IMR-90 (cell line): ENCODE data around the gene ZKSCAN1. TPM values are rescaled to one million over a fixed set of nuclear protein-coding genes. Genes with fewer than 3 reads are reported as not detected.

Experiments used
- ATAC-seq: fragments of 200-7000 bp; cut with Tn5 transposase; 2 replicates; pipeline ENCODE4 v1.9.1; 2020; ENCODE audit warnings: low read depth, mild to moderate bottlenecking, moderate library complexity
- BruUV-seq: library from RNA; stranded (reverse); fragments of 400-500 nt; replicated peaks from 2 replicates; lab custom pipeline; 2021; lab: Mats Ljungman, UMichigan
- CTCF ChIA-PET: fragments of 300-600 bp; formaldehyde crosslinking; extraction: SDS; loops from one replicate; lab custom pipeline; 2021; ENCODE audit warnings: antibody characterized with exemption; lab: Yijun Ruan, JAX
- POLR2A ChIA-PET: fragments of 300-600 bp; sonication (Branson Sonifier 250); formaldehyde crosslinking; loops from one replicate; lab custom pipeline; 2022; ENCODE audit warnings: antibody characterized with exemption; ENCODE audit not compliant: unreplicated experiment; lab: Charles Lee
- DNase-seq: peaks from one replicate; pipeline ENCODE4 v3.0.0; 2013
- H2AFZ ChIP-seq: replicated peaks from 2 replicates; pipeline ENCODE3; 2013; ENCODE audit warnings: low read length, mild to moderate bottlenecking; ENCODE audit not compliant: poor library complexity
- H2AK5ac ChIP-seq: 2 replicates; pipeline ENCODE4 v1.6.1; 2013; ENCODE audit warnings: low read depth, low read length, inconsistent platforms
- H2AK9ac ChIP-seq: replicated peaks from 2 replicates; pipeline ENCODE3; 2013; ENCODE audit warnings: mild to moderate bottlenecking, low read depth, low read length, moderate library complexity; ENCODE audit not compliant: poor library complexity
- H2BK120ac ChIP-seq: 2 replicates; pipeline ENCODE4 v1.6.1; 2013; ENCODE audit warnings: low read depth, low read length, inconsistent platforms
- H2BK15ac ChIP-seq: 3 replicates; pipeline ENCODE4 v1.6.1; 2013; ENCODE audit warnings: low read depth, low read length, inconsistent platforms
- H2BK20ac ChIP-seq: 2 replicates; pipeline ENCODE4 v1.6.1; 2013; ENCODE audit warnings: low read depth, mild to moderate bottlenecking, inconsistent platforms, low read length, moderate library complexity
- H2BK5ac ChIP-seq: 2 replicates; pipeline ENCODE4 v1.6.1; 2013; ENCODE audit warnings: mild to moderate bottlenecking, low read depth, low read length, inconsistent platforms; ENCODE audit not compliant: poor library complexity, severe bottlenecking
- H3K14ac ChIP-seq: replicated peaks from 2 replicates; pipeline ENCODE4 v1.6.1; 2013; ENCODE audit warnings: low read depth, low read length, inconsistent platforms
- H3K18ac ChIP-seq: 2 replicates; pipeline ENCODE4 v1.6.1; 2013; ENCODE audit warnings: low read depth, low read length, control low read depth
- H3K23ac ChIP-seq: 2 replicates; pipeline ENCODE4 v1.6.1; 2013; ENCODE audit warnings: low read depth, low read length, inconsistent platforms
- H3K27ac ChIP-seq: 2 replicates; pipeline ENCODE4 v1.5.1; 2013; ENCODE audit warnings: mild to moderate bottlenecking, control low read depth, low read length; ENCODE audit not compliant: insufficient read depth
- H3K27me3 ChIP-seq: 2 replicates; pipeline ENCODE4 v1.6.1; 2013; ENCODE audit warnings: low read length; ENCODE audit not compliant: control insufficient read depth, insufficient read depth
- H3K36me3 ChIP-seq: 2 replicates; pipeline ENCODE4 v1.6.1; 2013; ENCODE audit warnings: low read length, mixed read lengths; ENCODE audit not compliant: control insufficient read depth, insufficient read depth
- H3K4ac ChIP-seq: 2 replicates; pipeline ENCODE4 v1.6.1; 2013; ENCODE audit warnings: low read depth, low read length, inconsistent platforms
- H3K4me1 ChIP-seq: 2 replicates; pipeline ENCODE4 v1.6.1; 2013; ENCODE audit warnings: low read length, mixed read lengths; ENCODE audit not compliant: control insufficient read depth, insufficient read depth
- H3K4me2 ChIP-seq: 2 replicates; pipeline ENCODE4 v1.6.1; 2013; ENCODE audit warnings: low read depth, mild to moderate bottlenecking, control low read depth, low read length, moderate library complexity
- H3K4me3 ChIP-seq: 2 replicates; pipeline ENCODE4 v1.5.1; 2013; ENCODE audit warnings: low read depth, mild to moderate bottlenecking, control low read depth, low read length, moderate library complexity; ENCODE audit not compliant: insufficient read depth
- H3K56ac ChIP-seq: 2 replicates; pipeline ENCODE4 v1.6.1; 2013; ENCODE audit warnings: low read length, inconsistent platforms; ENCODE audit not compliant: insufficient read depth; ENCODE audit errors: extremely low read depth
- H3K79me1 ChIP-seq, 2 experiments: 2 replicates each; pipeline ENCODE4 v1.6.1; 2013; ENCODE audit warnings: low read length in 2 of 2, inconsistent platforms in 1 of 2, low read depth in 1 of 2
- H3K9ac ChIP-seq: 2 replicates; pipeline ENCODE4 v1.6.1; 2013; ENCODE audit warnings: low read depth, low read length, control low read depth
- H3K9me1 ChIP-seq: 2 replicates; pipeline ENCODE4 v1.6.1; 2013; ENCODE audit warnings: low read length, inconsistent platforms; ENCODE audit not compliant: insufficient read depth
- H3K9me3 ChIP-seq: 2 replicates; pipeline ENCODE4 v1.6.1; 2013; ENCODE audit warnings: low read length; ENCODE audit not compliant: control insufficient read depth, insufficient read depth
- H4K20me1 ChIP-seq: 2 replicates; pipeline ENCODE4 v1.6.1; 2013; ENCODE audit warnings: low read length, inconsistent platforms; ENCODE audit not compliant: insufficient read depth
- H4K5ac ChIP-seq: 2 replicates; pipeline ENCODE4 v1.6.1; 2013; ENCODE audit warnings: mild to moderate bottlenecking, low read depth, low read length, control low read depth
- H4K8ac ChIP-seq, 2 experiments: 2 replicates each; pipeline ENCODE4 v1.6.1; 2013; ENCODE audit warnings: low read depth in 2 of 2, low read length in 2 of 2, control low read depth in 1 of 2, inconsistent platforms in 1 of 2
- H4K91ac ChIP-seq: 2 replicates; pipeline ENCODE4 v1.6.1; 2013; ENCODE audit warnings: low read depth, low read length, inconsistent platforms; ENCODE audit not compliant: insufficient read depth
- BHLHE40 ChIP-seq: fragments of 150-350 bp; IDR thresholded peaks from 2 replicates; pipeline ENCODE4 v1.6.1; 2016; ENCODE audit warnings: mild to moderate bottlenecking, low read depth, low read length
- RCOR1 ChIP-seq: IDR thresholded peaks from 2 replicates; pipeline ENCODE4 v1.6.1; 2012; ENCODE audit warnings: mild to moderate bottlenecking, low read length, improper control_type of control experiment; ENCODE audit not compliant: insufficient replicate concordance
- RFX5 ChIP-seq: IDR thresholded peaks from 2 replicates; pipeline ENCODE4 v1.8.0; 2012; ENCODE audit warnings: low read depth, mild to moderate bottlenecking, low read length, moderate library complexity
- WGBS, 2 experiments: methylation state at CpG; one replicate each; pipeline versions ENCODE4 v1.1.5 to v1.1.7; 2013; ENCODE audit warnings: missing lambda C conversion rate in 2 of 2; ENCODE audit not compliant: insufficient read length in 1 of 2; ENCODE audit errors: extremely low coverage in 2 of 2; 5-methylcytosine and 5-hydroxymethylcytosine counted together
- dilution Hi-C: fragments of 300-500 bp; cut with HindIII; formaldehyde crosslinking; loops from one replicate; pipeline ENCODE4 v1.14.3; 2018; ENCODE audit warnings: low sequenced_read_pairs; ENCODE audit not compliant: unreplicated experiment
- in situ Hi-C: fragments of 300-500 bp; cut with MboI; formaldehyde crosslinking; loops from 3 replicates; pipeline ENCODE4 v1.14.3; 2019; ENCODE audit warnings: low sequenced_read_pairs, inconsistent platforms, mixed read lengths
- intact Hi-C: fragments of 100-400 bp; cut with micrococcal nuclease; formaldehyde crosslinking; loops from 2 replicates; pipeline ENCODE4 v1.10.0; 2022
- polyA plus RNA-seq, 3 experiments: library from polyadenylated mRNA; depleted of rRNA; stranded (reverse); fragments of >200 nt; gene quantifications; 2 replicates each; pipeline ENCODE4 v1.2.3, GENCODE V29; 2012; ENCODE audit warnings: low replicate concordance in 1 of 3
- total RNA-seq: library from RNA; depleted of rRNA; stranded (reverse); fragments of >200 nt; gene quantifications from 2 replicates; pipeline ENCODE4 v1.2.3, GENCODE V29; 2012

Gene ZKSCAN1
- total and polyA plus RNA-seq, 2 of the 4 experiments (the other 2 are of a cell fraction) = 13.7 to 40.7 TPM

DNA sequence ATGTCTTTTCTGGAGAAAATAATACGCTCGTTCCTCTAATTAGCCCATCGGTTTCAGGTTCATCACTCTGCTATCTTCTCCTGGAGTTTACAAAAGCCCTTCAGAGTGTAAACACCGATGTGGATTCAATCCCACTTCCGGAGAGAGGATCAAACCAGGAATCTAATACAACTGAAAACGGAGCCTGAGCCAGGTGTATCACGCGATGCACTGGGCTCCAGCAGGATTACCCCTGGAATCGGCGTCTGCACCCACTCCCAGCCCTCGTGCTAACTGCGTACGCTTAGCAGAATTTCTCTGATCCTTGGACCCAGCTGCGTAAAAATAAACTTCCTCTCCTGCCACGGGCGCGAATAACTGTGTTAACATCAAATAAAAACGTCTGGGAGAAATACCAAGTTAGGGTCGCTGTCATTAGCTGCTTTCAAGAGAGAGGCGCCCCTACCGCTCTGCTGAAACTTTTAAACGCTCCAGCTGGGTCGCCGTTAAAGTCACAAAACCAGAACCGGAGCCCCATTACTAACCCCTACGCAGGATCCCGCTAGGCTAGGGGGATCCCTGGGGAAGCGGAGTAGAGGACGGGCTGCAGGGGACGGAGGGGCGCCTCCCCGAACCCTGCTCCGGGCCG lies 65.6 kb downstream of the ZKSCAN1 start:
- Histone ChIP-seq H2BK15ac (no peak overlapping the region; the same call in 2 of the 3 replicates), H3K4ac (peak overlapping the region; percentile 98), H2BK20ac (no peak overlapping the region), H3K56ac (peak overlapping the region; percentile 83), H3K27ac (peak overlapping the region; percentile 87), H3K18ac (no peak overlapping the region; the same call in 1 of the 2 replicates), H3K14ac (peak overlapping the region; percentile 91), H2AK9ac (peak overlapping the region; percentile 99), H4K8ac (peak overlapping the region; percentile 36 to 96), H3K27me3 (no peaks in the 10 kb centered on the region), H3K36me3 (peaks cover 28% of the 10 kb centered on the region), H2BK5ac (peak overlapping the region; percentile 78), H4K5ac (peak overlapping the region; percentile 56), H3K9me3 (peaks cover 2% of the 10 kb centered on the region; the same call in 1 of the 2 replicates), H3K9ac (peak overlapping the region; percentile 87), H3K23ac (peak overlapping the region; percentile 73), H4K20me1 (peaks cover 21% of the 10 kb centered on the region), H3K79me1 (peaks cover 11 to 39% of the 10 kb centered on the region in 2 experiments), H2BK120ac (peak overlapping the region; percentile 66; the same call in 1 of the 2 replicates), H2AK5ac (peak overlapping the region; percentile 84; the same call in 1 of the 2 replicates), H3K4me3 (peak overlapping the region; percentile 73), H3K9me1 (peaks cover 9% of the 10 kb centered on the region), H3K4me2 (peak overlapping the region; percentile 89), H3K4me1 (peaks cover 8% of the 10 kb centered on the region), H2AFZ (peak overlapping the region; percentile 97), H4K91ac (peak overlapping the region; percentile 93)
- intact Hi-C loops (loop anchor here (1.0 kb wide), 1 partner anchor 87 kb away; no protein-coding TSS in a partner anchor), in situ Hi-C loops (no loop called here), dilution Hi-C loops (no loop called here)
- peak; percentile 38 for ATAC-seq
- ChIA-PET CTCF (no interaction called here), POLR2A (interaction anchor here (0.6 kb wide), 1 partner anchor 66 kb away, joined by 19 read pairs; the partner anchor contains the start of gene ZKSCAN1)
- no peak for TF ChIP-seq RFX5
- TF ChIP-seq BHLHE40 = 0 out of 2 replicates have a peak, but pooled peaks have one; percentile 10
- TF ChIP-seq RCOR1 = no peak
- 1% methylated on average over 16 of the region's 34 CpGs; no CpG with 5 or more reads in 1 of the 2 experiments for WGBS, 2 experiments
- TSS peak; percentile 55 for BruUV-seq
- peak; percentile 56 for DNase-seq
